ENCODE results near the gene CHGA.

CHGA gene

DNA sequence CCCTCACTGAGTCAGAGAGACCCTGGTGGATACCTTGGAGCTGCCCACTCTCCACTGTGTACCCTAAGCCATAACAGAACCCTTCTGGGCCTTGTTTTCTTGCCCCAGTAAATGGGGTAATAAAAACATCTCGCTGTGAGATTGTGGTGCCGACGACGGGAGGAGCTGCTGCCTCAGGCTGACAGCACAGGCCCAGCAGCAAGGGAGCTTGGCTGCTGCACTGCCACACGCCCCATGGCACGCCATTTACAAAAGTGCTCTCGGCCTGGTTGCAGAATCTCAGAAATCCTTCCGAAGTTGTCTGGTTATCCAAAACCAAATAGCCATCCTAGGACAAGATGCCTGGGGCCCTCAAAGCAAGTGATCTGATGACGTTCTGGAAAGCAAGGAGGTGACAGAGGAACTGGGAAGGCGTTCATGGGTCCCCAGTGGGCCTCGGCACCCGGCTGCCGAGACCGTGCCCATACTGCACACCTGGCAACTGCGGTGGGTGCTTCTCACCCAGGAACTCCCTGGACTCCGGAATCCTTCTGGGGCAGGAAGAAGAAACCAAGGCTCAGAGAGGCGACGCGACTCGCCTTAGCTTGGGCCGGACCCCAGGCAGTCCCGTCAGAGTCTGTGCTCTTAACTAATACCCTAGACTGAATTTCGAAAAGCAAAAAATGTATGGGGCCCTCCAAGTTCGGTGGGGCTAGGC is 26.7 kb downstream of the CHGA start:
- Histone ChIP-seq H4K20me1 (peaks cover 0 to 93% (median 20%) of the 10 kb centered on the region in 11 experiments; a peak in 17 of 22 replicates), H3K27me3 (no peaks in the 10 kb centered on the region), H3K4me3 (no peak overlapping the region), H3K4me2 (no peak overlapping the region), H3K9ac (peak overlapping the region in 2 of 11 experiments; percentile 24 to 35; a peak in 1 of 22 replicates), H3K9me3 (replicated peaks in 1 of 11) (no peaks in the 10 kb centered on the region), H3K27ac (peak overlapping the region in 1 of 11 experiments; percentile 6; a peak in 1 of 22 replicates), H3K4me1 (peaks cover 0 to 43% (median 33%) of the 10 kb centered on the region in 10 experiments; a peak in 17 of 20 replicates), H3K36me3 (peaks cover 23 to 91% (median 55%) of the 10 kb centered on the region in 11 experiments)
- TF ChIP-seq Cebpa-rat (IDR thresholded peaks at IDR 0.05) = no peak

DNA sequence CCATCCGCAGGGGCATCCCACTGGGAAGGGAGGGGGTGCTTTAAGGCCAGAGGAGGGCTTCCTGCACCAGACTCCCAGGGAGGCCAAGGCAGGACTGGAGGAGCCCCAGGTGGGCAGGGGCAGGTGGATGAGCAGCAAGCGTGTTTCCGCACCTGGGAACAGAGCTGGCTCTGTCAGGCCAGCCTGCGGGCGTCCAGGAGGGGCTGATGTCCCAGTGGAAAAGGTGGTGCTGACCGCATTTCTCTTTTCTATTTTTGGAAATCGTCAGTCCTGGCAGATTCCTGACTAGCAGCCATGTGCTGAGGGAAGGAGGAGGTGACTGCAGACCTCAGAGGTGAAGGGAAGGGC is 27.2 kb downstream of the CHGA start:
- H4K20me1 ChIP-seq = peaks cover 0 to 93% (median 15%) of the 10 kb centered on the region in 11 experiments; a peak in 17 of 22 replicates
- no peaks in the 10 kb centered on the region for H3K9me3 ChIP-seq (replicated peaks in 1 of 11)
- H3K4me3 ChIP-seq = no peak overlapping the region
- H3K36me3 ChIP-seq = peaks cover 23 to 92% (median 60%) of the 10 kb centered on the region in 11 experiments
- H3K4me2 ChIP-seq = peak overlapping the region in 4 of 11 experiments; percentile 37 to 47 (median 39); a peak in 3 of 22 replicates
- H3K9ac ChIP-seq = peak overlapping the region in 4 of 11 experiments; percentile 24 to 40 (median 34); a peak in 5 of 22 replicates
- no peak for TF ChIP-seq Cebpa-rat (IDR thresholded peaks at IDR 0.05)
- no peaks in the 10 kb centered on the region for H3K27me3 ChIP-seq
- peaks cover 0 to 38% (median 28%) of the 10 kb centered on the region in 10 experiments; a peak in 17 of 20 replicates for H3K4me1 ChIP-seq
- peak overlapping the region in 1 of 11 experiments; percentile 6; a peak in 2 of 22 replicates for H3K27ac ChIP-seq

DNA sequence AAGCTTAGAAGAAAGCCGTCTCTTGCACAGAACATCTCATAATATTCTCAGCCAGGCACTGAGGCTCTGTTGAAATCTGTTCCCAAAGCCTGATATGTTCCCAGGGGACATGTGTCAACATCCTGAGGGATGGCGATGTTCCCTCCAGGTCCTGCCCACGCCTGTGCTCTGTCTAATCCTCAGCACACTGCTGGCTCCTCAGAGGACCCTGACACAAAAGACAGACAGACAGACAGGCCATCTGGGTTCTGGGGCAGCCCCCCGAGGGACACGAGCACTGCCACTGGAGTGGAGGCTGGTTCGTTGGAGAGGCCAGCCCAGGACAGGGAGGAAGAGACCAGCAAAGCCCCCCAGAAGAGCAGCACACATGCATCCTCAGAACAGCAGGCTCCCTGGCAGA is 27.8 kb downstream of the CHGA start:
- H3K9me3 ChIP-seq (replicated peaks in 1 of 11) = no peaks in the 10 kb centered on the region
- H3K9ac ChIP-seq = peak overlapping the region in 6 of 11 experiments; percentile 11 to 40 (median 32); a peak in 5 of 22 replicates
- peaks cover 0 to 32% (median 22%) of the 10 kb centered on the region in 10 experiments; a peak in 17 of 20 replicates for H3K4me1 ChIP-seq
- H3K36me3 ChIP-seq = peaks cover 23 to 94% (median 66%) of the 10 kb centered on the region in 11 experiments
- H3K4me3 ChIP-seq = no peak overlapping the region
- no peak for TF ChIP-seq Cebpa-rat (IDR thresholded peaks at IDR 0.05)
- peak overlapping the region in 7 of 11 experiments; percentile 16 to 47 (median 38); a peak in 7 of 22 replicates for H3K4me2 ChIP-seq
- H3K27me3 ChIP-seq = no peaks in the 10 kb centered on the region
- H4K20me1 ChIP-seq = peaks cover 0 to 93% (median 9%) of the 10 kb centered on the region in 11 experiments; a peak in 14 of 22 replicates
- H3K27ac ChIP-seq = no peak overlapping the region; a peak in 1 of 22 replicates

DNA sequence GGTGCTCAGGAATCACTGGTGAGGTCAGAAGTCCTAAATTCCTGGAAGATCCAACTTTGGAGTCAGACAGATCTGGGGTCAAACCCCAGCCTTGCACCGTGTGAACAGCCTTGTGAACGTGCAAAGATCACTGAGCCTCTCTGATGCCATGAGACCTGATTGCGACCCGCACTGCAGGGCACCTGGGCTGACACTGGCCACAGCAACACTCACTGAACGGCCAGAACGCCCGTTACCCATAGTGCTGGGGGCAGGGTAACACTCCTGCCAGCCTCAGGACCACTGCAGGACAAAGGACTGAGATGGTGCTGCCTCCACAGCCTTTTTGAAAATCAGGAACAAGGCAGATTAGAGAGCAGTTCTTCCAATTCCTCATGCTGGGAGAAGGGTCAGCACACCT is 28.3 kb downstream of the CHGA start:
- no peak for TF ChIP-seq Cebpa-rat (IDR thresholded peaks at IDR 0.05)
- peak overlapping the region in 5 of 11 experiments; percentile 8 to 40 (median 18); a peak in 5 of 22 replicates for H3K4me2 ChIP-seq
- no peak overlapping the region for H3K4me3 ChIP-seq
- peaks cover 0 to 27% (median 18%) of the 10 kb centered on the region in 10 experiments; a peak in 16 of 20 replicates for H3K4me1 ChIP-seq
- no peaks in the 10 kb centered on the region for H3K9me3 ChIP-seq (replicated peaks in 1 of 11)
- H4K20me1 ChIP-seq = peaks cover 0 to 93% (median 4%) of the 10 kb centered on the region in 11 experiments; a peak in 10 of 22 replicates
- H3K27me3 ChIP-seq = no peaks in the 10 kb centered on the region
- peaks cover 21 to 92% (median 71%) of the 10 kb centered on the region in 11 experiments; a peak in 21 of 22 replicates for H3K36me3 ChIP-seq
- peak overlapping the region in 3 of 11 experiments; percentile 14 to 44 (median 25); a peak in 3 of 22 replicates for H3K27ac ChIP-seq
- peak overlapping the region in 4 of 11 experiments; percentile 11 to 32 (median 28); a peak in 2 of 22 replicates for H3K9ac ChIP-seq

DNA sequence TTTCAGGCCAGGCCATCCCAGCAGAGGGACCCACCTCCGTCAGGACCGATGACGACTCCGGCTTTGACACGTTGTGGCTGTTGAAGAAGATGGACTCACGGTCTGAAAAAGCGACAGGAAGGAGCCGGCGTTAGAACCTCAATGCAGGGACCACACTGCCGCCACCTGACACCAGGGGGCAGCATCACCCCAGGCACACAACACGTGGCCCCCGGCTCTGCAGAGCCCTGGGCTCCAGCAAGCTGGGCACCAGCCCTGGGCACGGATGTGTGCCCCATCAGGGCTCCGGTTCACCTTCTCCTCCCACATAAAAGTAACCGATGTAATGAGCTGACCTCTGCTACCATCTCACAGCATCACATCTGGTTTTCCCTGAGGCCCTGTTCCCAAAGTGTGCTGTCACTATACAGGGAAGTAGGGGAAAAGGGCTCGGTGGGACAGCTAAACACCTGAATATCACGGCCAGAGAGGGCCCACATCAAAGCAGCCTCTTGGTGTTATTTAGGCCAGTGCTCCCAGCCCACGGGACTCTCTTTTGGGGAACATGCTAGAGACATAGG is 29.0 kb downstream of the CHGA start:
- Histone ChIP-seq H3K36me3 (peaks cover 25 to 92% (median 77%) of the 10 kb centered on the region in 11 experiments), H3K4me2 (peak overlapping the region in 6 of 11 experiments; percentile 8 to 40 (median 29); a peak in 7 of 22 replicates), H3K27me3 (no peaks in the 10 kb centered on the region), H3K4me3 (no peak overlapping the region), H4K20me1 (peaks cover 0 to 90% (median 4%) of the 10 kb centered on the region in 11 experiments; a peak in 8 of 22 replicates), H3K9me3 (replicated peaks in 1 of 11) (no peaks in the 10 kb centered on the region), H3K27ac (peak overlapping the region in 3 of 11 experiments; percentile 14 to 44 (median 25); a peak in 4 of 22 replicates), H3K9ac (peak overlapping the region in 2 of 11 experiments; percentile 14 to 39; a peak in 2 of 22 replicates), H3K4me1 (peaks cover 0 to 22% (median 16%) of the 10 kb centered on the region in 10 experiments; a peak in 16 of 20 replicates)
- no peak for TF ChIP-seq Cebpa-rat (IDR thresholded peaks at IDR 0.05)

DNA sequence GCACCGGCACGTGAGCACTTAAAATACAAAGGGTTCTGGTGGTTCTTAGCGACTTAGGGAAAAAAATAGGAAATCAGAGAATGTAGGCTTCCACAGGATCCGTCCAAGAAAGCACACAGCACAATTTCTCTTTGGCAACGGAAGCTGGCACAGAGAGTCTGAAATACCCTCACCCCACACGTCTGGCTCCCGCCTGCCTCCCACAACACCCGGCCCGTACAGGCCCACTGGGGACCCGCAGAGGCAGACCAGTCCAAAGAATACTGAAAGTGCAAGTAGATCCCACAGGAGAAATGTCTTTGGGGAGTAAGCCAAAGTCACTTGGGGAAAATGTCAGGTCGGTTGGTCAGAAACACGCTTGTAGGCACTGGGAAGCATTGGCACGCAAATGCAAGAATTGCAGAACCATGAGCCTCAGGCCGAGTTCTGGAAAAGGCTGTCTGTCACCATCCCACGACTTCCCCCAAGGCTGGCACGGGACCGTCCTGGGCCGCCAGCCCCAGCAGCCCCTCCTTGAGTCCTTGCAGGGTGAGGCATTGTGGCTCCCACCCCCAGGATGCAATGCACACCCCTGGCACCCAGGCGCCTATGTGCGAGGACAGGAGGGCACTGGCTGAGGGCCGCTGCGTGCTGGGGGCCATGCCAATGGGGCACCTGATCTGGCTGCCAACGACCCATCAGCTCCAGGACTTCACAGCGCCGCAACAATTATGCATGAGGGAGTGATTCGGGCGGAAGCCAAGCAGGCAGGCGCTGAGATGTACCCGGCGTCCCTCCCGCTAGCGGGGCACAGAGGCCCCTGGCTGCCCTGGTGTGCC is 29.7 kb downstream of the CHGA start:
- no peak for TF ChIP-seq Cebpa-rat (IDR thresholded peaks at IDR 0.05)
- no peak overlapping the region for H3K9ac ChIP-seq
- no peak overlapping the region for H3K4me3 ChIP-seq
- H4K20me1 ChIP-seq = peaks cover 0 to 90% (median 4%) of the 10 kb centered on the region in 11 experiments; a peak in 8 of 22 replicates
- H3K27ac ChIP-seq = no peak overlapping the region
- peaks cover 0 to 22% (median 16%) of the 10 kb centered on the region in 10 experiments; a peak in 15 of 20 replicates for H3K4me1 ChIP-seq
- peaks cover 32 to 94% (median 77%) of the 10 kb centered on the region in 11 experiments for H3K36me3 ChIP-seq
- no peaks in the 10 kb centered on the region for H3K27me3 ChIP-seq
- H3K9me3 ChIP-seq (replicated peaks in 1 of 11) = no peaks in the 10 kb centered on the region
- H3K4me2 ChIP-seq = no peak overlapping the region

DNA sequence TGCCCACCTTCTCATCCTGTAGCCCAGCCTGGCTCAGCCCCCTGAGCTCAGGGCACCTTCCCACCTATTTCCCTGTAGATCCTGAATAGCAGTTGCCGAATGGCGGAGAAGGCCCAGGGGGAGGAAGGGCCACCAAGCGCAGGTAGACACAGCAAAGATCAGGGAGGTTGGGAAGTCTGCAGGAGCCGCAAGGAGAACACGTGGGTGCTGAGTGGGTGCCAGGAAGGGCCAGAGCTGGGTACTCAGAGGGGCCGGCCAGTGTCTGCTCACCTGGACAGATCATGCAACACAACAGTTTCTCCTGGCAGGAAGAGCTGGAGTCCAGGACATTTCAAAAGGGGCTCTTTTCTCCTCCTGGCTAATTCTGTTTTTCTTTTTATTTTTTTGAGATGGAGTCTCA is 30.6 kb downstream of the CHGA start:
- no peak overlapping the region for H3K27ac ChIP-seq
- peaks cover 39 to 94% (median 77%) of the 10 kb centered on the region in 11 experiments for H3K36me3 ChIP-seq
- no peak for TF ChIP-seq Cebpa-rat (IDR thresholded peaks at IDR 0.05)
- peaks cover 0 to 93% (median 4%) of the 10 kb centered on the region in 11 experiments; a peak in 8 of 22 replicates for H4K20me1 ChIP-seq
- no peak overlapping the region for H3K9ac ChIP-seq
- peaks cover 0 to 22% (median 16%) of the 10 kb centered on the region in 10 experiments; a peak in 15 of 20 replicates for H3K4me1 ChIP-seq
- H3K9me3 ChIP-seq (replicated peaks in 1 of 11) = no peaks in the 10 kb centered on the region
- no peak overlapping the region for H3K4me3 ChIP-seq
- H3K4me2 ChIP-seq = no peak overlapping the region
- no peaks in the 10 kb centered on the region for H3K27me3 ChIP-seq

DNA sequence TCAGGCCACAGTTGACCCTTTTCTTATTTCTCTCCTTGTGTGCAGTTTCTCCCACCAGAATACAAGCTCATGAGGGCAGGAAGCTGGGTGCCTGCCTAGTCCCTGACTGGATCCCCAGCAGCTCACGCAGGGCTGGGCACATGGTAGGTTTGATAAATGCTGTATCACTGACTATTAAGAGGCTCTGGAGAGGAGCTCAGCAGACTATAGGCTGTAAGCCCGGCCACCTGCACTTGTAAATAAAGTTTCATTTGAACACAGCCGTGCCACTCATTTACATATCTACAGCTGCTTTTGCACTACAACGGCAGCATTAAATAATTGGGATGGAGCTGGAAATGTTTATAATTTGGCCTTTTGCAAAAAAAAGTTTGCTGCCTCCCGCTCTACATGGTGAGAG is 32.0 kb downstream of the CHGA start:
- H3K27ac ChIP-seq = no peak overlapping the region
- H4K20me1 ChIP-seq = peaks cover 0 to 94% (median 4%) of the 10 kb centered on the region in 11 experiments; a peak in 9 of 22 replicates
- H3K9ac ChIP-seq = no peak overlapping the region
- H3K4me3 ChIP-seq = no peak overlapping the region
- no peaks in the 10 kb centered on the region for H3K27me3 ChIP-seq
- H3K4me2 ChIP-seq = no peak overlapping the region
- peaks cover 32 to 94% (median 75%) of the 10 kb centered on the region in 11 experiments for H3K36me3 ChIP-seq
- no peak for TF ChIP-seq Cebpa-rat (IDR thresholded peaks at IDR 0.05)
- peaks cover 0 to 22% (median 16%) of the 10 kb centered on the region in 10 experiments; a peak in 15 of 20 replicates for H3K4me1 ChIP-seq
- H3K9me3 ChIP-seq (replicated peaks in 1 of 11) = no peaks in the 10 kb centered on the region
